H1 (cell line): ENCODE measurements around the gene DNAJB1. TPM values are rescaled to one million over a fixed set of nuclear protein-coding genes. Genes with fewer than 3 reads are reported as not detected.
A peak's percentile ranks its signal among the peaks of the same experiment; 100 is the strongest.

Source experiments
- CTCF ChIA-PET: fragments of 300-600 bp; sonication (Branson Sonifier 250); formaldehyde crosslinking; loops from one replicate; lab custom pipeline; 2021; ENCODE audit not compliant: partially characterized antibody; lab: Charles Lee
- POLR2A ChIA-PET: fragments of 300-600 bp; sonication (Branson Sonifier 250); formaldehyde crosslinking; loops from one replicate; lab custom pipeline; 2021; ENCODE audit warnings: inconsistent platforms; ENCODE audit not compliant: partially characterized antibody; lab: Charles Lee
- DNase-seq, 2 experiments: peaks; one replicate each; pipeline versions ENCODE4 v3.0.0 to v3.0.0-alpha.2; 2010 to 2022; ENCODE audit warnings: low spot score in 2 of 2, low read depth in 1 of 2, mixed read lengths in 1 of 2
- FAIRE-seq: peaks from 2 replicates; lab custom pipeline; 2011; peaks lifted over from hg19 to GRCh38; lab: Jason Lieb, UNC
- H2AFZ ChIP-seq: 2 replicates; pipeline ENCODE4 v1.8.1; 2012; ENCODE audit warnings: low read length, inconsistent platforms
- H2AK5ac ChIP-seq: 2 replicates; pipeline ENCODE4 v1.6.1; 2013; ENCODE audit warnings: low read depth, low read length
- H2BK120ac ChIP-seq: replicated peaks from 2 replicates; pipeline ENCODE3; 2013; ENCODE audit warnings: low read depth, low read length, inconsistent platforms
- H2BK12ac ChIP-seq: 2 replicates; pipeline ENCODE4 v1.6.1; 2013; ENCODE audit warnings: low read depth, low read length
- H2BK15ac ChIP-seq: 2 replicates; pipeline ENCODE4 v1.6.1; 2013; ENCODE audit warnings: low read length
- H2BK20ac ChIP-seq: 2 replicates; pipeline ENCODE4 v1.6.1; 2013; ENCODE audit warnings: low read length
- H2BK5ac ChIP-seq: 2 replicates; pipeline ENCODE4 v1.6.1; 2013; ENCODE audit warnings: low read depth, low read length
- H3K14ac ChIP-seq: 2 replicates; pipeline ENCODE4 v1.6.1; 2013; ENCODE audit warnings: inconsistent platforms; ENCODE audit not compliant: insufficient read length
- H3K18ac ChIP-seq: 2 replicates; pipeline ENCODE4 v1.6.1; 2013; ENCODE audit warnings: low read length; ENCODE audit errors: extremely low read depth
- H3K23ac ChIP-seq: 2 replicates; pipeline ENCODE4 v1.6.1; 2013; ENCODE audit warnings: inconsistent platforms; ENCODE audit not compliant: insufficient read length
- H3K23me2 ChIP-seq: 2 replicates; pipeline ENCODE4 v1.6.1; 2013; ENCODE audit warnings: low read depth, low read length
- H3K27ac ChIP-seq: 2 replicates; pipeline ENCODE4 v1.6.1; 2011; ENCODE audit warnings: low read depth, low read length, inconsistent platforms
- H3K27me3 ChIP-seq, 4 experiments: replicated peaks in 1 of 4; 1 replicate in 1 of 4; 2 replicates in 3 of 4; pipeline versions ENCODE4 v1.6.1 to v1.8.1; 2011 to 2013; ENCODE audit warnings: low read length in 3 of 4, mild to moderate bottlenecking in 3 of 4, inconsistent platforms in 2 of 4, mixed read lengths in 2 of 4, moderate library complexity in 1 of 4; ENCODE audit not compliant: control insufficient read depth in 3 of 4, insufficient read depth in 3 of 4; ENCODE audit errors: extremely low read depth in 1 of 4
- H3K36me3 ChIP-seq, 4 experiments: 2 replicates each; pipeline versions ENCODE4 v1.6.1 to v1.8.1; 2011 to 2013; ENCODE audit warnings: mild to moderate bottlenecking in 4 of 4, low read length in 3 of 4, moderate library complexity in 2 of 4, control low read depth in 1 of 4, inconsistent platforms in 1 of 4; ENCODE audit not compliant: insufficient read depth in 4 of 4, control insufficient read depth in 2 of 4
- H3K4ac ChIP-seq: replicated peaks from 2 replicates; pipeline ENCODE3; 2013; ENCODE audit warnings: low read length, low read depth, mixed read lengths, inconsistent platforms; ENCODE audit not compliant: insufficient read length
- H3K4me1 ChIP-seq, 4 experiments: replicated peaks in 1 of 4; 1 replicate in 1 of 4; 2 replicates in 3 of 4; pipeline versions ENCODE4 v1.6.1 to v1.8.1; 2011 to 2013; ENCODE audit warnings: low read length in 3 of 4, inconsistent platforms in 2 of 4, mixed read lengths in 1 of 4; ENCODE audit not compliant: insufficient read depth in 4 of 4, control insufficient read depth in 3 of 4
- H3K4me2 ChIP-seq, 2 experiments: 2 replicates each; pipeline versions ENCODE4 v1.6.1 to v1.8.1; 2011 to 2013; ENCODE audit warnings: low read depth in 2 of 2, low read length in 2 of 2, control low read depth in 1 of 2, inconsistent platforms in 1 of 2, mild to moderate bottlenecking in 1 of 2; ENCODE audit not compliant: insufficient read depth in 1 of 2
- H3K4me3 ChIP-seq, 4 experiments: fragments of 200-600, 300-600 bp in 1 of 4; sonication (generic), shearing (Covaris generic), sonication (Bioruptor Twin) in 1 of 4; 2 replicates each; pipeline versions ENCODE4 v1.5.1 to v1.8.1; 2011 to 2016; ENCODE audit warnings: low read length in 4 of 4, low read depth in 3 of 4, control low read depth in 2 of 4, inconsistent platforms in 2 of 4, mild to moderate bottlenecking in 2 of 4, mixed read lengths in 1 of 4, moderate library complexity in 1 of 4; ENCODE audit not compliant: insufficient read depth in 2 of 4; ENCODE audit errors: extremely low read depth in 1 of 4
- H3K56ac ChIP-seq: replicated peaks from 2 replicates; pipeline ENCODE3; 2013; ENCODE audit warnings: low read depth, mild to moderate bottlenecking, mixed read lengths, low read length, inconsistent platforms; ENCODE audit not compliant: insufficient read length
- H3K79me1 ChIP-seq: 2 replicates; pipeline ENCODE4 v1.6.1; 2013; ENCODE audit warnings: low read depth, low read length, control low read depth
- H3K79me2 ChIP-seq, 2 experiments: 2 replicates each; pipeline versions ENCODE4 v1.6.1 to v1.8.1; 2012 to 2013; ENCODE audit warnings: low read length in 2 of 2, mild to moderate bottlenecking in 2 of 2, inconsistent platforms in 1 of 2; ENCODE audit not compliant: insufficient read depth in 2 of 2, control insufficient read depth in 1 of 2
- H3K9ac ChIP-seq, 4 experiments: replicated peaks in 1 of 4; 1 replicate in 1 of 4; 2 replicates in 3 of 4; pipeline versions ENCODE4 v1.6.1 to v1.8.1; 2011 to 2013; ENCODE audit warnings: low read depth in 3 of 4, low read length in 3 of 4, control low read depth in 2 of 4, mild to moderate bottlenecking in 2 of 4, moderate library complexity in 2 of 4, inconsistent platforms in 1 of 4; ENCODE audit errors: extremely low read depth in 1 of 4
- H3K9me3 ChIP-seq, 2 experiments: 2 replicates each; pipeline versions ENCODE4 v1.6.1 to v1.8.1; 2012 to 2013; ENCODE audit warnings: mild to moderate bottlenecking in 2 of 2, moderate library complexity in 2 of 2, control low read depth in 1 of 2, inconsistent platforms in 1 of 2, low read depth in 1 of 2, low read length in 1 of 2, mixed read lengths in 1 of 2; ENCODE audit not compliant: insufficient read depth in 2 of 2
- H4K20me1 ChIP-seq, 2 experiments: replicated peaks in 1 of 2; 2 replicates each; pipeline versions ENCODE3 to v1.8.1; 2011 to 2013; ENCODE audit warnings: inconsistent platforms in 2 of 2, low read length in 2 of 2, mild to moderate bottlenecking in 1 of 2; ENCODE audit not compliant: insufficient read depth in 2 of 2, control insufficient read depth in 1 of 2
- H4K5ac ChIP-seq: 2 replicates; pipeline ENCODE4 v1.6.1; 2013; ENCODE audit warnings: low read length, low read depth, mixed read lengths, inconsistent platforms; ENCODE audit not compliant: insufficient read length
- H4K8ac ChIP-seq: 2 replicates; pipeline ENCODE4 v1.8.0; 2013; ENCODE audit warnings: mild to moderate bottlenecking, moderate library complexity, low read length, inconsistent platforms; ENCODE audit not compliant: insufficient read depth; ENCODE audit errors: extremely low read depth
- H4K91ac ChIP-seq: replicated peaks from 2 replicates; pipeline ENCODE3; 2013; ENCODE audit warnings: low read length, mixed read lengths, inconsistent platforms; ENCODE audit not compliant: insufficient read length
- E2F6 ChIP-seq: IDR thresholded peaks from 2 replicates; pipeline ENCODE4 v1.6.1; 2012; ENCODE audit warnings: inconsistent platforms
- EP300 ChIP-seq, 2 experiments: IDR thresholded peaks; 1 replicate in 1 of 2; 2 replicates in 1 of 2; pipeline ENCODE4 v1.6.1; 2011 to 2012; ENCODE audit warnings: low read depth in 2 of 2, low read length in 2 of 2, mild to moderate bottlenecking in 2 of 2, borderline replicate concordance in 1 of 2, inconsistent platforms in 1 of 2, moderate library complexity in 1 of 2
- GABPA ChIP-seq: IDR thresholded peaks from 2 replicates; pipeline ENCODE4 v1.6.1; 2011; ENCODE audit warnings: mild to moderate bottlenecking, low read length, moderate library complexity, borderline replicate concordance; ENCODE audit not compliant: insufficient read depth
- HDAC6 ChIP-seq: IDR thresholded peaks from one replicate; pipeline ENCODE4 v1.7.1; 2012; ENCODE audit warnings: low read depth, mild to moderate bottlenecking, inconsistent platforms, low read length, moderate library complexity
- JUND ChIP-seq: IDR thresholded peaks from 2 replicates; pipeline ENCODE4 v1.6.1; 2011; ENCODE audit warnings: mild to moderate bottlenecking, improper control_type of control experiment, low read length
- MAX ChIP-seq: IDR thresholded peaks from 2 replicates; pipeline ENCODE4 v1.6.1; 2012; ENCODE audit warnings: inconsistent platforms
- RNF2 ChIP-seq: fragments of 200-900, 300-1000 bp; sonication (generic); IDR thresholded peaks from 2 replicates; pipeline ENCODE4 v1.7.1; 2016; ENCODE audit warnings: borderline replicate concordance, low read depth, mild to moderate bottlenecking, antibody characterized with exemption, low read length; ENCODE audit not compliant: poor library complexity, severe bottlenecking; ENCODE audit errors: missing control alignments
- SIX5 ChIP-seq: IDR thresholded peaks from 2 replicates; pipeline ENCODE4 v1.6.1; 2011; ENCODE audit warnings: mild to moderate bottlenecking, low read depth, low read length
- YY1 ChIP-seq: IDR thresholded peaks from 2 replicates; pipeline ENCODE4 v1.6.1; 2011; ENCODE audit warnings: low read depth, mild to moderate bottlenecking, low read length
- WGBS, 2 experiments: shearing (Covaris generic) in 1 of 2; methylation state at CpG; one replicate each; pipeline versions ENCODE4 v1.1.6 to v1.1.7; 2013 to 2015; ENCODE audit warnings: low lambda C conversion rate in 2 of 2, mixed read lengths in 2 of 2, inconsistent platforms in 1 of 2, low coverage in 1 of 2, missing lambda C conversion rate in 1 of 2; ENCODE audit not compliant: insufficient replicate concordance in 2 of 2, insufficient coverage in 1 of 2, insufficient read length in 1 of 2; ENCODE audit errors: extremely low coverage in 1 of 2, missing lambda C conversion rate in 1 of 2; 5-methylcytosine and 5-hydroxymethylcytosine counted together
- polyA plus RNA-seq, 7 experiments: library from polyadenylated mRNA; depleted of rRNA in 3 of 7; stranded (reverse) in 5 of 7; unstranded in 2 of 7; fragments of >200 nt in 5 of 7; fragments of 200-250 nt in 2 of 7; gene quantifications; 1 replicate in 5 of 7; 2 replicates in 1 of 7; 4 replicates in 1 of 7; pipeline versions ENCODE4 v1.2.1 to v1.2.3, GENCODE V29; 2011 to 2013; ENCODE audit warnings: missing spikeins in 2 of 7, mixed read lengths in 2 of 7
- total RNA-seq: library from RNA; stranded (reverse); fragmentation: NEBNext Ultra II Directional; extraction: Animal tissue kit (Norgen Biotek cat#: 25700); gene quantifications from 2 replicates; pipeline ENCODE4 v1.2.1, GENCODE V29; 2021
- TF ChIP-seq, protein P1 (sequence below): IDR thresholded peaks from 2 replicates; pipeline ENCODE4 v1.6.1; 2011; ENCODE audit warnings: low read depth, mild to moderate bottlenecking, low read length; ENCODE audit not compliant: insufficient read depth

The DNAJB1 gene
- total and polyA plus RNA-seq, 2 of the 8 experiments (the other 6 are each of a cell fraction or from before 2014, with no cell fraction given): 62.9 to 64.3 TPM

- H4K8ac ChIP-seq: peak overlapping the region; percentile 46; the same call in 1 of the 2 replicates
- no peak overlapping the region; the same call in 1 of the 2 replicates for H2BK5ac ChIP-seq
- no peak overlapping the region for H2BK20ac ChIP-seq
- H4K20me1 ChIP-seq: peaks cover 7 to 16% of the 10 kb centered on the region in 2 experiments
- CTCF ChIA-PET: interaction anchor here (0.5 to 6.3 kb wide), 15 partner anchors 8 to 143 kb away, joined by 3 to 47 read pairs (median 3); partner anchors contain the start of gene NDUFB7
- no peak overlapping the region for H4K5ac ChIP-seq
- no peaks in the 10 kb centered on the region for H3K9me3 ChIP-seq
- no peak overlapping the region for H3K14ac ChIP-seq
- H3K79me1 ChIP-seq: peaks cover 12% of the 10 kb centered on the region
- H3K27me3 ChIP-seq: no peaks in the 10 kb centered on the region
- H3K9ac ChIP-seq: peak overlapping the region in 1 of 4 experiments; percentile 32; a peak in 1 of 7 replicates
- 0 out of 2 replicates have a peak overlapping the region, but pooled peaks have one; percentile 52 for H3K27ac ChIP-seq
- no peak overlapping the region for H3K4me2 ChIP-seq
- no peak overlapping the region for H3K23ac ChIP-seq
- POLR2A ChIA-PET: interaction anchor here (0.6 to 1.7 kb wide), 4 partner anchors 18 to 163 kb away, joined by 3 to 4 read pairs (median 4); no protein-coding TSS in a partner anchor
- no peak overlapping the region for H2AK5ac ChIP-seq
- H3K79me2 ChIP-seq: peaks cover 0 to 19% of the 10 kb centered on the region in 2 experiments; a peak in 1 of 4 replicates
- no peak overlapping the region for H3K4me3 ChIP-seq
- H3K56ac ChIP-seq: no peak overlapping the region
- H3K23me2 ChIP-seq: no peaks in the 10 kb centered on the region
- no peak overlapping the region for H2BK12ac ChIP-seq
- no peak overlapping the region for H2AFZ ChIP-seq
- H2BK15ac ChIP-seq: no peak overlapping the region
- no peak overlapping the region for H2BK120ac ChIP-seq
- FAIRE-seq (no peak), DNase-seq (no peak)
- H3K4me1 ChIP-seq: peaks cover 0 to 12% (median 8%) of the 10 kb centered on the region in 4 experiments; a peak in 6 of 7 replicates
- no peak overlapping the region for H4K91ac ChIP-seq
- 97% methylated on average over 9 of the region's 9 CpGs; no CpG with 5 or more reads in 1 of the 2 experiments for WGBS, 2 experiments
- H3K4ac ChIP-seq: no peak overlapping the region
- H3K18ac ChIP-seq: no peak overlapping the region
- H3K36me3 ChIP-seq: no peaks in the 10 kb centered on the region
- TF ChIP-seq SIX5: no peak
- no peak for TF ChIP-seq GABPA
- no peak for TF ChIP-seq E2F6
- TF ChIP-seq HDAC6: no peak
- no peak for TF ChIP-seq EP300 (IDR thresholded peaks at IDR 0.05; ENCODE audit: borderline replicate concordance in 1 of 2, low read depth in 2 of 2, low read length in 2 of 2)
- TF ChIP-seq MAX: no peak
- no peak for TF ChIP-seq JUND
- TF ChIP-seq, protein P1, sequence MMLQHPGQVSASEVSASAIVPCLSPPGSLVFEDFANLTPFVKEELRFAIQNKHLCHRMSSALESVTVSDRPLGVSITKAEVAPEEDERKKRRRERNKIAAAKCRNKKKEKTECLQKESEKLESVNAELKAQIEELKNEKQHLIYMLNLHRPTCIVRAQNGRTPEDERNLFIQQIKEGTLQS: no peak
- no peak for TF ChIP-seq YY1
- no peak for TF ChIP-seq RNF2
These were observed 35.7 kb upstream of the DNAJB1 start for GRCh38 chr19:14553939-14554243.
